Measurements from ENCODE around the gene AP3B2.

Gene AP3B2

GRCh38 chr15:82666606-82667005 lies 43.1 kb downstream of the AP3B2 start:
- TF ChIP-seq CTCF (IDR thresholded peaks at IDR 0.05; ENCODE audit: borderline replicate concordance, control extremely low read depth, extremely low read depth, insufficient read depth, missing control alignments): no peak
- in situ Hi-C loops (cut with MboI; ENCODE audit: low sequenced_read_pairs, unreplicated experiment): no loop called here

GRCh38 chr15:82664021-82664420 lies 45.7 kb downstream of the AP3B2 start:
- TF ChIP-seq CTCF (IDR thresholded peaks at IDR 0.05; ENCODE audit: borderline replicate concordance, control extremely low read depth, extremely low read depth, insufficient read depth, missing control alignments): no peak
- in situ Hi-C loops (cut with MboI; ENCODE audit: low sequenced_read_pairs, unreplicated experiment): no loop called here
- no peak for DNase-seq (ENCODE audit: low spot score)

More at GRCh38 chr15:82666606-82667005, 43.1 kb downstream of the AP3B2 start:
- DNase-seq (ENCODE audit: low spot score): no peak

GRCh38 chr15:82663186-82663600 lies 46.5 kb downstream of the AP3B2 start:
- DNase-seq (ENCODE audit: low spot score): peak; percentile 78
- no peak for TF ChIP-seq CTCF (IDR thresholded peaks at IDR 0.05; ENCODE audit: borderline replicate concordance, control extremely low read depth, extremely low read depth, insufficient read depth, missing control alignments)
- in situ Hi-C loops (cut with MboI; ENCODE audit: low sequenced_read_pairs, unreplicated experiment): no loop called here

- in situ Hi-C loops (cut with MboI; ENCODE audit: low sequenced_read_pairs, unreplicated experiment): no loop called here
- no peak for TF ChIP-seq CTCF (IDR thresholded peaks at IDR 0.05; ENCODE audit: borderline replicate concordance, control extremely low read depth, extremely low read depth, insufficient read depth, missing control alignments)
- no peak for DNase-seq (ENCODE audit: low spot score)
These were observed 47.0 kb downstream of the AP3B2 start for GRCh38 chr15:82662641-82663040.

- in situ Hi-C loops (cut with MboI; ENCODE audit: low sequenced_read_pairs, unreplicated experiment): no loop called here
- DNase-seq (ENCODE audit: low spot score): no peak
- TF ChIP-seq CTCF (IDR thresholded peaks at IDR 0.05; ENCODE audit: borderline replicate concordance, control extremely low read depth, extremely low read depth, insufficient read depth, missing control alignments): no peak
These were observed 49.3 kb downstream of the AP3B2 start for GRCh38 chr15:82660378-82660777.

GRCh38 chr15:82656641-82657266 lies 52.9 kb downstream of the AP3B2 start:
- TF ChIP-seq CTCF (IDR thresholded peaks at IDR 0.05; ENCODE audit: borderline replicate concordance, control extremely low read depth, extremely low read depth, insufficient read depth, missing control alignments): no peak
- no peak for DNase-seq (ENCODE audit: low spot score)
- in situ Hi-C loops (cut with MboI; ENCODE audit: low sequenced_read_pairs, unreplicated experiment): no loop called here

All from GM13976 (cell line).